Stimulated activated CD8-positive, alpha-beta memory T cell treated with anti-CD3 and anti-CD28 coated beads, Interleukin-15, amount 100 ng/mL, for 1 hour (primary cell): ENCODE data around the gene ACTG2.
"Not testable (repeated sequence)": the region's sequence is repeated elsewhere in the genome, so short reads cannot be mapped to it uniquely, and the experiment has no call there.

Source experiments
- DNase-seq: peaks from one replicate; pipeline ENCODE4 v3.0.0-alpha.2; 2020; ENCODE audit warnings: low read depth

The ACTG2 gene

GRCh38 chr2:73893764-73894474, 1.1 kb downstream of the ACTG2 start:
- DNase-seq = no peak

- DNase-seq = no peak
These were observed 1.7 kb downstream of the ACTG2 start for GRCh38 chr2:73894475-73894850.

GRCh38 chr2:73894877-73895276, 2.1 kb downstream of the ACTG2 start:
- DNase-seq = no peak

GRCh38 chr2:73895473-73895872, 2.7 kb downstream of the ACTG2 start:
- DNase-seq = no peak

GRCh38 chr2:73896362-73897239, 3.8 kb downstream of the ACTG2 start:
- DNase-seq = no peak

GRCh38 chr2:73897240-73897583, 4.4 kb downstream of the ACTG2 start:
- DNase-seq = no peak

GRCh38 chr2:73897934-73898333, 5.1 kb downstream of the ACTG2 start:
- no peak for DNase-seq

- DNase-seq = no peak
These were observed 7.1 kb downstream of the ACTG2 start for GRCh38 chr2:73899801-73900336.

GRCh38 chr2:73901143-73901542, 8.3 kb downstream of the ACTG2 start:
- DNase-seq = no peak

- no peak for DNase-seq
These were observed 9.5 kb downstream of the ACTG2 start for GRCh38 chr2:73902284-73902683.

GRCh38 chr2:73903313-73903712, 10.5 kb downstream of the ACTG2 start:
- DNase-seq = no peak

GRCh38 chr2:73903949-73904613, 11.3 kb downstream of the ACTG2 start:
- not testable (repeated sequence) for DNase-seq

- no peak for DNase-seq
These were observed 12.1 kb downstream of the ACTG2 start for GRCh38 chr2:73904952-73905351.

GRCh38 chr2:73906847-73907505, 14.2 kb downstream of the ACTG2 start:
- no peak for DNase-seq

- DNase-seq = peak; percentile 30
These were observed 15.1 kb downstream of the ACTG2 start for GRCh38 chr2:73907840-73908452.

- no peak for DNase-seq
These were observed 16.2 kb downstream of the ACTG2 start for GRCh38 chr2:73908689-73909652.

- no peak for DNase-seq
These were observed 18.2 kb downstream of the ACTG2 start for GRCh38 chr2:73910873-73911547.

GRCh38 chr2:73911548-73912208, 18.9 kb downstream of the ACTG2 start:
- DNase-seq = no peak

GRCh38 chr2:73913414-73914054, 20.7 kb downstream of the ACTG2 start:
- no peak for DNase-seq
